ENCODE results near the gene SLC1A7.

Gene SLC1A7

GRCh38 chr1:53116307-53116810, 26.1 kb downstream of the SLC1A7 start:
- no peak for DNase-seq (ENCODE audit: low read depth in 1 of 2, low spot score in 1 of 2)
- TF ChIP-seq JUND (IDR thresholded peaks at IDR 0.05; ENCODE audit: low read depth): no peak
- in situ Hi-C loops (cut with HindIII; ENCODE audit: low pct_unique_long_range_greater_than_20kb, low sequenced_read_pairs): no loop called here

GRCh38 chr1:53115403-53116306, 26.8 kb downstream of the SLC1A7 start:
- in situ Hi-C loops (cut with HindIII; ENCODE audit: low pct_unique_long_range_greater_than_20kb, low sequenced_read_pairs): no loop called here
- no peak for DNase-seq (ENCODE audit: low read depth in 1 of 2, low spot score in 1 of 2)
- TF ChIP-seq JUND (IDR thresholded peaks at IDR 0.05; ENCODE audit: low read depth): no peak

DNA sequence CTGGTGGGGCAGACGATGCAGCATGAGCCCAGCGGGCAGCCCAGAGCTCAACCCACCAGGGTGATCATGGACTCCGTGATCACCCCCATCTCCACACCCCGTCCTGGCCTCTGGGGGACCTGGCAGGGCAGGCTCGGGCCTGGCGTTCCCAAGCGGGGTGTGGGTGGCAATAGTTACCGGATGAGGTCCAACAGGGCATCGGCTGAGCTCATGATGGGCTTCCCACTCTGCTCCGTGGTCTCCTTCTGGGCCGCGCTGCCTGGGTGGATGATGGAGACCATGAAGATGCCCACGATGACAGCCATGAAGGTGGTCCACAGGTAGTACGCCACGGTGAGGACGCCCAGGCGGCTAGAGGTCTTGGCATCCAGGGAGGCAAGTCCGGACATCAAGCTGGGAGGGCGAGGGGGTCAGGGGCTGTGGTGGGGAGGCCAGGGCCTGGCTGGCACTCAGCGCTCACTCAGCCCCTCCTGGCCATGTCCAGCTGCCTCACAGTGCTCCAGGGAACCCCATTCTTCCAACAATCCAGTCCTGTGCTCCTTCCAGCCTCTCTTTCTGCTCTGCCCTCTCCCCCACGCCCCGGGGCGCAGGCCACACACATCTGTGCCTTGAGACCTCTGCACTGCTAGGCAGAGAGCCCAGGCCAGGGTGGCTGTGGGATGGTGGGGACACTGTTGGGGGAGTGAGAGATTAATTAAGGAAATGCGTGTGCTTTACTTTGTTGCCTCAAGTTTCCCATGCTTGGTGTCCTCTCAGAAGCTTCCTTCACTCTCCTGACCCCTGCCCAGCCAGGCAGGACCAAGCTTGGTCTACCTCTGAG, 27.6 kb downstream of the SLC1A7 start:
- TF ChIP-seq JUND (IDR thresholded peaks at IDR 0.05; ENCODE audit: low read depth): no peak
- no peak for DNase-seq (ENCODE audit: low read depth in 1 of 2, low spot score in 1 of 2)
- in situ Hi-C loops (cut with HindIII; ENCODE audit: low pct_unique_long_range_greater_than_20kb, low sequenced_read_pairs): no loop called here

DNA sequence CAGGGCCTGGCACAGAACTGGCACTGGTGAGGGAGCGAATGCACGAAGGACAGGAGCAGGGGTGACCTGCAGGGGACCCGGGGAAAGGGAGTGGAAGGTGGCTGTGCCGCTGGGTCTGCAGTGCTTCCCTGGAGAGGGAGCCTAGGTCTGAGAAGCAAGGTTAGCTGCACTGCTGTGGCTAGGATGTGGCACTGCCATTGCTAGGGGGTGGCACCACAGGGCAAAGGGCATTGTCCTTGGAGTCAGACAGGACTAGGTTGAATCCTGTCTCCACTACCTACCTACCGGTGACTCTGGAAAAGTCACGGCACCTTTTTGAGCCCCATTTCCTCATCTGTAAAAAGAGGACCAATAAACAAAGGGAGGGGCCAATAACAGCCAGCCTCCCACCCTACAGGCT, 28.3 kb downstream of the SLC1A7 start:
- no peak for TF ChIP-seq JUND (IDR thresholded peaks at IDR 0.05; ENCODE audit: low read depth)
- in situ Hi-C loops (cut with HindIII; ENCODE audit: low pct_unique_long_range_greater_than_20kb, low sequenced_read_pairs): no loop called here
- no peak for DNase-seq (ENCODE audit: low read depth in 1 of 2, low spot score in 1 of 2)

- in situ Hi-C loops (cut with HindIII; ENCODE audit: low pct_unique_long_range_greater_than_20kb, low sequenced_read_pairs): no loop called here
- DNase-seq (ENCODE audit: low read depth in 1 of 2, low spot score in 1 of 2): no peak
- TF ChIP-seq JUND (IDR thresholded peaks at IDR 0.05; ENCODE audit: low read depth): no peak
Measured at GRCh38 chr1:53112861-53113260, 29.6 kb downstream of the SLC1A7 start.

DNA sequence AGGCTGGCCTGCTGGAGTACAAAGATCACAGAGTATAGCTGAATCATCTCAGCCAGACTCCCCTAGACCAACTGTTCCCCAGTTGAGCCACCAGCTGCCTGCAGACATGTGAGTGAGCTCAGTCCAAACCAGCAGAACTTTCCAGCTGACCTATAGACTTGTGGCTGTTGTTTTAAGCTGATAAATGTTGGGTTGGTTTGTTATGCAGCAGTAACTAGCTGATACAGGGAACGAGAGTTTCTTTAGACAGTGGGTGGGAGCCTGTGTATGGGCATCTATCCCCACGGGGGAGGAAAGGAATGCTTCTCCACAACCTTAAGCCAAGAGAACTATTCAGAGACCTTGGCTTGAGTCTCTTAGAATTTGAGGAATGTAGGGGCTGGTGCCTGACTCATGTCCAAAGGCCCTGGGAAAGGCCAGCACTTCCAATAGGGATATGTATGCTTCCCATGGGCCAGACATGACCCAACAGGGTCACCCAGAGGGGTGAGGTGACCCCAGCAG, 30.1 kb downstream of the SLC1A7 start:
- no peak for DNase-seq (ENCODE audit: low read depth in 1 of 2, low spot score in 1 of 2)
- in situ Hi-C loops (cut with HindIII; ENCODE audit: low pct_unique_long_range_greater_than_20kb, low sequenced_read_pairs): no loop called here

DNA sequence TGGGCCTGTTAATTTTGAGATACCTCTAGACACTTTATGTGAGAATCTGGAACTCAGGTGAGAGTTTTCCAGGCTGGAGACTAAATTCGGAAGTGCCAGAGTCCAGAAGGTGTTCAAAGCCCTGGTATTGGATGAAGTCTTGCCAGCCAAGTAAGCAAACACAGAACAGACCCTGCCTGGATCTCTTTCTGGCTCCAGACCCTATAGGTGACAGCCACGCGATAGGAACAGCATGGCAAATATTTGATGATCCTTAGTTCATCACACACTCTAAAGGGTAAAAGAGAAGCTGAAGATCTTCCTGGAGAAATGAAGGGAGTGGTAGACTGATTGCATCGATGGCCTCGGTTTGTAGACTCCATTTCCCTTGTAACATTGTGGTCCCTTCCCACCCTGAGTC, 30.7 kb downstream of the SLC1A7 start:
- no peak for DNase-seq (ENCODE audit: low read depth in 1 of 2, low spot score in 1 of 2)
- in situ Hi-C loops (cut with HindIII; ENCODE audit: low pct_unique_long_range_greater_than_20kb, low sequenced_read_pairs): no loop called here
- TF ChIP-seq JUND (IDR thresholded peaks at IDR 0.05; ENCODE audit: low read depth): no peak

More for the DNA sequence above, 30.1 kb downstream of the SLC1A7 start:
- no peak for TF ChIP-seq JUND (IDR thresholded peaks at IDR 0.05; ENCODE audit: low read depth)

- DNase-seq (ENCODE audit: low read depth in 1 of 2, low spot score in 1 of 2): peak in 1 of 2 experiments; percentile 9
- in situ Hi-C loops (cut with HindIII; ENCODE audit: low pct_unique_long_range_greater_than_20kb, low sequenced_read_pairs): no loop called here
- no peak for TF ChIP-seq JUND (IDR thresholded peaks at IDR 0.05; ENCODE audit: low read depth)
Measured at GRCh38 chr1:53111073-53111556, 31.3 kb downstream of the SLC1A7 start.

DNA sequence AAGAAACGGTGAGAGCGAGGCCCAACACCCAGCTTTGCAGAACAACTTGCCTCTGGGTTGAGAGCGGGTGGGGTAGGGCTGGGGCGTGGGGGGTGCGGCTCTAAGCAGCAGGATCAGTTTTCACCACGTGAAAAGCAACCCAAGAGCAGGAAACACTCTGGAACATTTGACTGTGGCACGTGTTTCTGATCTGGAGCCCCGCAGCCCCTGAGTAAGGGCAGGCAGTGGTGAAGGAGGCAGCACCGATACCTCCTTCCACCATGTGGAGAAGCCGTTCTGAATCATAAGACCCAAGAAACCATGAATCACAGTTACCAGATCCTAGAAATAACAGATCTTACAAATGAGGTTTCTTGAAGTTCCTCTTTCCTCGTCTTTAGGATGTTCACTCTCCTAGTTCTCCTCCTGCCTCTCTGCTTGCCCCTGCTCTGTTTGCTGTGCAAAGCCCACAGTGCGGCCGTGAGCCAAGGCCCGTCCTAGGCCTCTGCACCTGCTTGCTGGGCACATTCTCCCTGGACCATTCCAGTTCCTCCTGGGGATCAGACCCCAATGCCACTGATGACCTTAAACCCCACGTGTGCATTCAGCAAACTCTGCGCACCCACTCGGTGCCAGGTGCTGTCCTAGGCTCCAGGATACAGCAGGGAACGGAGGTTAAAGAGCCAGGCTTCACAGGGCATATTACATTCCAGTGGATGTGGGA, 31.9 kb downstream of the SLC1A7 start:
- in situ Hi-C loops (cut with HindIII; ENCODE audit: low pct_unique_long_range_greater_than_20kb, low sequenced_read_pairs): no loop called here
- TF ChIP-seq JUND (IDR thresholded peaks at IDR 0.05; ENCODE audit: low read depth): no peak
- DNase-seq (ENCODE audit: low read depth in 1 of 2, low spot score in 1 of 2): no peak

GRCh38 chr1:53108646-53109580, 33.5 kb downstream of the SLC1A7 start:
- DNase-seq (ENCODE audit: low read depth in 1 of 2, low spot score in 1 of 2): no peak
- in situ Hi-C loops (cut with HindIII; ENCODE audit: low pct_unique_long_range_greater_than_20kb, low sequenced_read_pairs): no loop called here
- TF ChIP-seq JUND (IDR thresholded peaks at IDR 0.05; ENCODE audit: low read depth): no peak
